Activated T-cell treated with anti-CD3 and anti-CD28 coated beads for 24 hours (primary cell): ENCODE results near the gene NLRP9.
A peak's percentile ranks its signal among the peaks of the same experiment; 100 is the strongest.

Experiments
- DNase-seq: peaks from one replicate; pipeline ENCODE4 v3.0.0-alpha.2; 2020; ENCODE audit warnings: low read depth

The NLRP9 gene

GRCh38 chr19:55703790-55704215, 34.4 kb downstream of the NLRP9 start:
- peak; percentile 41 for DNase-seq

- DNase-seq, result no peak
Observed at GRCh38 chr19:55702131-55702627, 36.0 kb downstream of the NLRP9 start.

- DNase-seq, result no peak
Observed at GRCh38 chr19:55700813-55701212, 37.4 kb downstream of the NLRP9 start.

GRCh38 chr19:55699221-55699620, 39.0 kb downstream of the NLRP9 start:
- DNase-seq, result no peak

GRCh38 chr19:55698256-55698655, 39.9 kb downstream of the NLRP9 start:
- DNase-seq, result no peak

GRCh38 chr19:55697698-55698097, 40.5 kb downstream of the NLRP9 start:
- DNase-seq, result no peak

GRCh38 chr19:55697069-55697440, 41.1 kb downstream of the NLRP9 start:
- DNase-seq, result no peak

- DNase-seq, result no peak
Observed at GRCh38 chr19:55696301-55697068, 41.7 kb downstream of the NLRP9 start.

- DNase-seq, result no peak
Observed at GRCh38 chr19:55695511-55696290, 42.5 kb downstream of the NLRP9 start.

- no peak for DNase-seq
Observed at GRCh38 chr19:55694656-55695491, 43.3 kb downstream of the NLRP9 start.

GRCh38 chr19:55694241-55694655, 44.0 kb downstream of the NLRP9 start:
- DNase-seq, result no peak

- no peak for DNase-seq
Observed at GRCh38 chr19:55693336-55693974, 44.7 kb downstream of the NLRP9 start.

- DNase-seq, result no peak
Observed at GRCh38 chr19:55692681-55693081, 45.5 kb downstream of the NLRP9 start.

- no peak for DNase-seq
Observed at GRCh38 chr19:55691561-55692481, 46.4 kb downstream of the NLRP9 start.

GRCh38 chr19:55690769-55691545, 47.2 kb downstream of the NLRP9 start:
- no peak for DNase-seq

GRCh38 chr19:55690109-55690768, 48.0 kb downstream of the NLRP9 start:
- DNase-seq, result no peak

GRCh38 chr19:55689411-55690108, 48.6 kb downstream of the NLRP9 start:
- no peak for DNase-seq

- no peak for DNase-seq
Observed at GRCh38 chr19:55688422-55689218, 49.6 kb downstream of the NLRP9 start.
